ENCODE measurements around the gene CAPN1.

Gene CAPN1

DNA sequence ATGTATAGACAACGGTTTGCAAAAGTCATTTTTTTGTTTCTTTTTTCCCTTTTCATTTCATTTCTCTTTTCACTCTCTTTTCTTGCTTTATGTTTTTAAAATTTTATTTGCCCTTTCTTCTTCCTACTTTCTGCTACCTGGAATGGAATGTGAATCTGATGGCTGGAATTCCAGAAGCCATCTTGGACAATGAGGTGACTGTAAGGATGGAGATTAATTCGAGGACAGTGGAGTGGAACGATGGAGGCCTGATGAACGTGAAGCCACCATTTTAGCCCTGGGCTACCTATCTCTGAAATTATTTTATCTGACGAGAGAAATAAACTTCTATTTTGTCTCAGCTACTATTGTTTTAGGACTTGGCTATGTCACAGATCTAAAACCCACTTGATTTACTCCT lies 77.3 kb downstream of the CAPN1 start:
- Histone ChIP-seq H3K36me3 (ENCODE audit: insufficient read depth, insufficient read length, low read length) (peaks cover 3% of the 10 kb centered on the region), H3K27me3 (ENCODE audit: insufficient read depth, insufficient read length) (no peaks in the 10 kb centered on the region), H3K4me3 (ENCODE audit: insufficient read length, low read depth) (no peak overlapping the region), H3K4me1 (ENCODE audit: insufficient read depth, insufficient read length) (no peaks in the 10 kb centered on the region), H3K9ac (ENCODE audit: insufficient read length, low read depth) (no peak overlapping the region), H3K9me3 (ENCODE audit: insufficient read depth, low read length) (no peaks in the 10 kb centered on the region)
- no peak for DNase-seq (ENCODE audit: low read depth, low spot score)
- TF ChIP-seq SUZ12 (IDR thresholded peaks at IDR 0.05; ENCODE audit: extremely low read depth, insufficient read depth, insufficient read length) (no peak), ZNF274 (IDR thresholded peaks at IDR 0.05; ENCODE audit: low read depth, low read length) (no peak), YY1 (IDR thresholded peaks at IDR 0.05; ENCODE audit: insufficient read depth, insufficient read length) (no peak)

DNA sequence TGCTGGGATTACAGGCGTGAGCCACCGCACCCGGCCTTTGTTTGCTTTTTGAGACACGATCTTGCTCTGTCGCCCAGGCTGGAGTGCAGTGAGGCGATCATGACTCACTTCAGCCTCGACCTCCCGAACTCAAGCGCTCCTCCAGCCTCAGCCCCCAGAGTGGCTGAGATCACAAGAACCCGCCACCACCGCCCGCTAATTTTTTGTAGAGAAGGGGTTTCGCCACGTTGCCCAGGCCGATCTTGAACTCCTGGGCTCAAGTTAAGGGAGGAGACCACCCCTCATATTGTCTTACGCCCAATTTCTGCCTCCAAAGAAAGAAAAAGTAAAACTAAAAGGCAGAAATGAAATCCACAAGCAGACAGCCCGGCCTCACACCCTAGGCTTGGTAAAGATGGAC lies 78.6 kb downstream of the CAPN1 start:
- no peaks in the 10 kb centered on the region for H3K9me3 ChIP-seq (ENCODE audit: insufficient read depth, low read length)
- no peaks in the 10 kb centered on the region for H3K4me1 ChIP-seq (ENCODE audit: insufficient read depth, insufficient read length)
- no peak for DNase-seq (ENCODE audit: low read depth, low spot score)
- peaks cover 15% of the 10 kb centered on the region for H3K36me3 ChIP-seq (ENCODE audit: insufficient read depth, insufficient read length, low read length)
- H3K4me3 ChIP-seq (ENCODE audit: insufficient read length, low read depth) = no peak overlapping the region
- no peaks in the 10 kb centered on the region for H3K27me3 ChIP-seq (ENCODE audit: insufficient read depth, insufficient read length)
- TF ChIP-seq ZNF274 (IDR thresholded peaks at IDR 0.05; ENCODE audit: low read depth, low read length) (no peak), YY1 (IDR thresholded peaks at IDR 0.05; ENCODE audit: insufficient read depth, insufficient read length) (no peak), SUZ12 (IDR thresholded peaks at IDR 0.05; ENCODE audit: extremely low read depth, insufficient read depth, insufficient read length) (no peak)
- no peak overlapping the region for H3K9ac ChIP-seq (ENCODE audit: insufficient read length, low read depth)

DNA sequence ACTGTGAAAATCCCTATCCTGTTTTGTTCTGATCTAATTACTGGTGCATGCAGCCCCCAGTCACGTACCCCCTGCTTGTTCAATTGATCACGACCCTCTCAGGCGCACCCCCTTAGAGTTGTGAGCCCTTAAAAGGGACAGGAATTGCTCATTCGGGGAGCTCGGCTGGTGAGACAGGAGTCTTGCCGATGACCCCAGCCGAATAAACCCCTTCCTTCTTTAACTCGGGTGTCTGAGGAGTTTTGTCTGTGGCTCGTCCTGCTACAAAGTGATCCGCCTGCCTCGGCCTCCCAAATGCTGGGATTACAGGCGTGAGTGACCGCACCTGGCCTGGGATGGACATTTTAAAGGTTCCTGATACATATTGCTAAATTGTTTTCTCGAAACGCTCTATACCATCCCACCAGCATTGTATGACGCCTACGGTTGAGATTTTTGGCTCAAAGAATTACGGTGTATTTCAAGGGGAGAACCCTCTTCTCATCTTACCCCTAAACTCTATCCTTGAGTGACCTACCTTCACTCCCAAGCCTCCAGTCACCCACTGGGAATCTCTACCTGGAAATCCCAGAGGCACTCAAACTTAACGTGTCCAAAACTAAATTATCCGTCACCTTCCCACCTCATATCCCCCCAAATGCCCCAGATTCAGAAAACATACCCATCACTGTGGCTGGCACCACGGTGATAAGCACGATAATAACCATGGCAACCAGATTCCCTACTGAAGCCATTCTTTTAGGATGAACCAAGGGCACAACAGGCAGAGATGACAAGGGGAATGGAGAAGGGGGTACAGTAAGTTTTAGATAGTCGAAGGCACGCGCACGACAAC lies 79.2 kb downstream of the CAPN1 start:
- Histone ChIP-seq H3K4me3 (ENCODE audit: insufficient read length, low read depth) (peak overlapping the region; percentile 84), H3K27me3 (ENCODE audit: insufficient read depth, insufficient read length) (no peaks in the 10 kb centered on the region), H3K9me3 (ENCODE audit: insufficient read depth, low read length) (no peaks in the 10 kb centered on the region), H3K9ac (ENCODE audit: insufficient read length, low read depth) (peak overlapping the region; percentile 98), H3K4me1 (ENCODE audit: insufficient read depth, insufficient read length) (no peaks in the 10 kb centered on the region), H3K36me3 (ENCODE audit: insufficient read depth, insufficient read length, low read length) (peaks cover 22% of the 10 kb centered on the region)
- no peak for DNase-seq (ENCODE audit: low read depth, low spot score)
- TF ChIP-seq YY1 (IDR thresholded peaks at IDR 0.05; ENCODE audit: insufficient read depth, insufficient read length) (no peak), ZNF274 (IDR thresholded peaks at IDR 0.05; ENCODE audit: low read depth, low read length) (no peak), SUZ12 (IDR thresholded peaks at IDR 0.05; ENCODE audit: extremely low read depth, insufficient read depth, insufficient read length) (no peak)
